IPS DF 6.9 (cell line): ENCODE data around the gene MEP1B.
"Not testable (repeated sequence)": the region's sequence is repeated elsewhere in the genome, so short reads cannot be mapped to it uniquely, and the experiment has no call there.

Experiments
- DNase-seq: peaks from one replicate; pipeline ENCODE4 v3.0.0-alpha.2; 2013; ENCODE audit warnings: low read depth, low spot score
- H3K27ac ChIP-seq: one replicate; pipeline ENCODE4 v1.5.1; 2013; ENCODE audit warnings: low read length, control low read depth
- H3K27me3 ChIP-seq: 2 replicates; pipeline ENCODE4 v1.6.1; 2013; ENCODE audit warnings: mild to moderate bottlenecking, low read length; ENCODE audit not compliant: control insufficient read depth, insufficient read depth
- H3K36me3 ChIP-seq: 2 replicates; pipeline ENCODE4 v1.6.1; 2013; ENCODE audit warnings: low read length; ENCODE audit not compliant: control insufficient read depth, insufficient read depth
- H3K4me1 ChIP-seq: 2 replicates; pipeline ENCODE4 v1.6.1; 2013; ENCODE audit warnings: low read length; ENCODE audit not compliant: control insufficient read depth, insufficient read depth
- H3K4me3 ChIP-seq: 2 replicates; pipeline ENCODE4 v1.5.1; 2013; ENCODE audit warnings: mild to moderate bottlenecking, low read length
- H3K9me3 ChIP-seq: 2 replicates; pipeline ENCODE4 v1.6.1; 2013; ENCODE audit warnings: low read length, inconsistent platforms; ENCODE audit not compliant: control insufficient read depth, insufficient read depth
- WGBS: extraction: QIAGEN DNeasy Blood & Tissue Kit; methylation state at CpG from one replicate; pipeline ENCODE4 v1.1.7; 2013; ENCODE audit warnings: mixed read lengths, missing lambda C conversion rate; ENCODE audit not compliant: insufficient read length, insufficient coverage; 5-methylcytosine and 5-hydroxymethylcytosine counted together

Gene MEP1B

GRCh38 chr18:32208577-32208976, 18.7 kb downstream of the MEP1B start:
- H3K27ac ChIP-seq, result no peak overlapping the region
- no peak overlapping the region for H3K4me3 ChIP-seq
- no CpG with 5 or more reads among the region's 3 CpGs for WGBS
- no peaks in the 10 kb centered on the region for H3K9me3 ChIP-seq
- no peaks in the 10 kb centered on the region for H3K36me3 ChIP-seq
- no peaks in the 10 kb centered on the region for H3K27me3 ChIP-seq
- DNase-seq, result no peak
- H3K4me1 ChIP-seq, result no peaks in the 10 kb centered on the region

GRCh38 chr18:32209685-32210445, 20.0 kb downstream of the MEP1B start:
- Histone ChIP-seq H3K27ac (no peak overlapping the region), H3K4me3 (no peak overlapping the region), H3K9me3 (no peaks in the 10 kb centered on the region), H3K4me1 (no peaks in the 10 kb centered on the region), H3K27me3 (no peaks in the 10 kb centered on the region), H3K36me3 (no peaks in the 10 kb centered on the region)
- WGBS, result no CpG with 5 or more reads among the region's 10 CpGs
- no peak for DNase-seq

- WGBS, result no CpG with 5 or more reads among the region's 2 CpGs
These were observed 23.9 kb downstream of the MEP1B start for GRCh38 chr18:32213693-32214092.

DNA sequence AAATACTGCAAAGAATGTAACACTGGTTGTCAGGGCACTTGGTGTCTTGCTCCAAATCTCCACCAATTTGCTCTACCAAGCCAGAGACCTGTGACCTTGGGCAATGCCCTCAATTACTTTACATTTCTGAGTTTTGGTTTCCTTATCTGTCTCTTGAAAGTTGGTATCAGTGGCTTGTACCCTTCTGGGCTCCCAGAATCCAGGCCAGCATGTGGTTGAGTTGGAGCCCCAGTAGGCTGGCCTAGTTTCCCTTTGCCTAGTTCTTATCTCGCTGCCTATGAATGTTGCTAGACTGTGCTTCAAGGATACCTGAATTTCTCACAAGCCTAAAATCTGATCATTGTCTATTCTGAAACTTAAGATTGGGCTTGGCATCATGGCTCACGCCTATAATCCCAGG, 26.6 kb downstream of the MEP1B start:
- H3K4me1 ChIP-seq, result no peaks in the 10 kb centered on the region
- H3K9me3 ChIP-seq, result no peaks in the 10 kb centered on the region
- no peak overlapping the region for H3K27ac ChIP-seq
- no peaks in the 10 kb centered on the region for H3K36me3 ChIP-seq
- no peaks in the 10 kb centered on the region for H3K27me3 ChIP-seq
- WGBS, result no CpG with 5 or more reads among the region's 2 CpGs
- H3K4me3 ChIP-seq, result no peak overlapping the region
- DNase-seq, result no peak

More at GRCh38 chr18:32213693-32214092, 23.9 kb downstream of the MEP1B start:
- Histone ChIP-seq H3K27ac (no peak overlapping the region), H3K9me3 (no peaks in the 10 kb centered on the region), H3K4me1 (no peaks in the 10 kb centered on the region), H3K4me3 (no peak overlapping the region), H3K36me3 (no peaks in the 10 kb centered on the region), H3K27me3 (no peaks in the 10 kb centered on the region)
- no peak for DNase-seq

DNA sequence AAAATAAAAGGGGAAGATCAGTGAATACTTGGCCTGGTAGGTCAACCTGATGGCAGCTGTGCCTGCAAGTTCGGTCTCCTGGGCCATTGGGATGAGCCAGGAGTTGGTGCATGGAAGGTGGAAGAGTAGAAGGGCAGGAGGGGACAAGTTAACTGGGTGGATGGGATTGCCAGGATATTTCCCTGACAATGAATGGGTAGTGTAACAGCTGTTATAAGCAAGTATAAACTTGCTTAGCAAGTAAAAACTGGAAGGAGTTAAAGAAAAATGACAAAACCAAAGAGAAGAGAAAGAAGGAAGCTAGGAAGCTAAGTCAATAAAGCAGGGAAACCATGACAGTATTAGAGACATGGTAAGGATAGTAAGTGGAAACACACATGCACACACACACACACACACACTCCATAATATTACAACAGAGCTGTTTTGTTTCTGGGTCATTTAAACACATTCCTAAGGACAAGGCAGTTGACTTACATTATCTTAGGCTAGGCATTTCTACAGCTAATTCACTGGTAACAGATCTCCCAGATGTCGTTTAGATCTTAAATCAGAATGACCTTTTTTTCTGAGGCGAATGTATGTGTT, 29.7 kb downstream of the MEP1B start:
- no peaks in the 10 kb centered on the region for H3K4me1 ChIP-seq
- no peak for DNase-seq
- H3K9me3 ChIP-seq, result no peaks in the 10 kb centered on the region

DNA sequence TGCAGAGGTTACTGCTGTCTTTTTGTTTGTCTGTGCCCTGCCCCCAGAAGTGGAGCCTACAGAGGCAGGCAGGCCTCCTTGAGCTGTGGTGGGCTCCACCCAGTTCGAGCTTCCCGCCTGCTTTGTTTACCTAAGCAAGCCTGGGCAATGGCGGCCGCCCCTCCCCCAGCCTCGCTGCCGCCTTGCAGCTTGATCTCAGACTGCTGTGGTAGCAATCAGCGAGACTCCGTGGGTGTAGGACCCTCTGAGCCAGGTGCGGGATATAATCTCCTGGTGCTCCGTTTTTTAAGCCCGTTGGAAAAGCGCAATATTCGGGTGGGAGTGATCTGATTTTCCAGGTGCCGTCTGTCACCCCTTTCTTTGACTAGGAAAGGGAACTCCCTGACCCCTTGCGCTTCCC, 43.5 kb downstream of the MEP1B start:
- no CpG with 5 or more reads among the region's 15 CpGs for WGBS
- H3K36me3 ChIP-seq, DNase-seq: not testable (repeated sequence)

More for the DNA sequence above, 29.7 kb downstream of the MEP1B start:
- WGBS, result no CpG with 5 or more reads among the region's 3 CpGs
- H3K27me3 ChIP-seq, result no peaks in the 10 kb centered on the region
- no peak overlapping the region for H3K4me3 ChIP-seq
- H3K36me3 ChIP-seq, result no peaks in the 10 kb centered on the region
- H3K27ac ChIP-seq, result no peak overlapping the region

DNA sequence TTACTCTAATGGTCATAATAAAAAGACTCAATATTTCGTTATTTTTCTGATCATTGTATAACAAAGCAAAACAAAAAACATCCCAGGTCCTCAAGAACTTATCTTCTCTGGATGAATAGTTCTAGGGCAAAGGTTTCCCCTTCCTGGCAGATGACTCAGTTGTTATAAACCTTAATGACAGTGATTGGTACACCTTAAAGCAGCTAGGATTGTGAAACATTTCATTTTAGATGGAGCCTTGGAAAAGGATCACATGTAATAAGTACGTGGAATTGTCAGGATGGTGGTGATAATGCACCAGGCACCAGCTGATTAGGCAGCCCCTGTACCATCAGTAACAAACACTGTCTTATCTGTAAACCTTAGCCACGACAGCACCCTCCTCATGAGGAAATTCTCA, 47.2 kb downstream of the MEP1B start:
- Histone ChIP-seq H3K27me3 (no peaks in the 10 kb centered on the region), H3K4me3 (no peak overlapping the region), H3K9me3 (no peaks in the 10 kb centered on the region), H3K36me3 (no peaks in the 10 kb centered on the region), H3K27ac (no peak overlapping the region), H3K4me1 (peaks cover 5% of the 10 kb centered on the region; the same call in 1 of the 2 replicates)
- no peak for DNase-seq
- WGBS, result no CpG with 5 or more reads among the region's 3 CpGs

More for the DNA sequence above, 43.5 kb downstream of the MEP1B start:
- H3K27me3 ChIP-seq, H3K4me1 ChIP-seq, H3K9me3 ChIP-seq, H3K27ac ChIP-seq, H3K4me3 ChIP-seq: not testable (repeated sequence)

- DNase-seq, result no peak
- Histone ChIP-seq H3K4me1 (peaks cover 5% of the 10 kb centered on the region; the same call in 1 of the 2 replicates), H3K36me3 (no peaks in the 10 kb centered on the region), H3K27ac (no peak overlapping the region), H3K4me3 (no peak overlapping the region), H3K27me3 (no peaks in the 10 kb centered on the region), H3K9me3 (no peaks in the 10 kb centered on the region)
- no CpG with 5 or more reads among the region's 5 CpGs for WGBS
These were observed 48.9 kb downstream of the MEP1B start for GRCh38 chr18:32238635-32239268.

- H3K9me3 ChIP-seq, result no peaks in the 10 kb centered on the region
- peaks cover 5% of the 10 kb centered on the region; the same call in 1 of the 2 replicates for H3K4me1 ChIP-seq
- H3K4me3 ChIP-seq, result no peak overlapping the region
- H3K27ac ChIP-seq, result no peak overlapping the region
- H3K36me3 ChIP-seq, result no peaks in the 10 kb centered on the region
- no CpG with 5 or more reads among the region's 2 CpGs for WGBS
- H3K27me3 ChIP-seq, result no peaks in the 10 kb centered on the region
- no peak for DNase-seq
These were observed 52.6 kb downstream of the MEP1B start for GRCh38 chr18:32242395-32242794.

DNA sequence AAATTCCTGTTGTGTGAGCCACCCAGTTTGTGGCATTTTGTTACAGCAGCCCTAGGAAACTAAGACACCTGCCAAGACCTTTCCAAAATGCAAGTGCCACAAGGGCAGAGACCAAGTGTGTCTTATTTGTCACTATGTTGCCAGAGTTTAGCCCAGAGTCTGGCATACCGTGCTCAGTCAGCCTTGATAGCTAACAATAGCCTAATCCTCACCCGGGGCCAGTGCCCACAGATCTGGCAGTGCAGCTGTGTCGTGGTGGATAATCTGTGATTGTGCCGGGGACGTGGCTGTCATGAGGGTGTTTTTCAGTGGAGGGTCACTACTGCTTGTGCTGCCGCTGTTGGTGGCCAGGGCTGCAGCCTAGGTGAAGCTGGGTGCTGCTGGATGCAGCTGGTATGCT, 53.5 kb downstream of the MEP1B start:
- Histone ChIP-seq H3K4me1 (peaks cover 5% of the 10 kb centered on the region; the same call in 1 of the 2 replicates), H3K27ac (no peak overlapping the region), H3K36me3 (no peaks in the 10 kb centered on the region), H3K9me3 (no peaks in the 10 kb centered on the region), H3K4me3 (no peak overlapping the region), H3K27me3 (no peaks in the 10 kb centered on the region)
- DNase-seq, result no peak
- WGBS, result no CpG with 5 or more reads among the region's 6 CpGs
